Omental fat pad (tissue), 4 donors: ENCODE results near the gene HK2. TPM values are rescaled to one million over a fixed set of nuclear protein-coding genes. Genes with fewer than 3 reads are reported as not detected.
A peak's percentile ranks its signal among the peaks of the same experiment; 100 is the strongest.

Experiments
- ATAC-seq: fragments of 150-250 bp; one replicate; pipeline ENCODE4 v1.9.1; 2016; ENCODE audit warnings: mild to moderate bottlenecking, moderate library complexity; ENCODE audit not compliant: low FRiP score
- DNase-seq: peaks from one replicate; pipeline ENCODE4 v3.0.0-alpha.2; 2019; ENCODE audit warnings: low spot score
- total RNA-seq, 4 donors: library from RNA; depleted of rRNA; stranded (reverse); fragments of >200 nt; gene quantifications; one replicate each; pipeline ENCODE4 v1.1.0, GENCODE V29; 2016
- TF ChIP-seq, protein P1 (sequence below), 3 donors: fragments of 450-650 bp; IDR thresholded peaks; one replicate each; pipeline ENCODE4 v1.5.1; 2016 to 2017; ENCODE audit warnings: antibody characterized with exemption in 3 of 3, mild to moderate bottlenecking in 3 of 3, moderate library complexity in 2 of 3

The HK2 gene
- total RNA-seq, 4 donors from 2014 or later, result 31.3 to 79.9 (median 43.8) TPM

- ATAC-seq (peak; percentile 16), DNase-seq (no peak)
- TF ChIP-seq, protein P1, sequence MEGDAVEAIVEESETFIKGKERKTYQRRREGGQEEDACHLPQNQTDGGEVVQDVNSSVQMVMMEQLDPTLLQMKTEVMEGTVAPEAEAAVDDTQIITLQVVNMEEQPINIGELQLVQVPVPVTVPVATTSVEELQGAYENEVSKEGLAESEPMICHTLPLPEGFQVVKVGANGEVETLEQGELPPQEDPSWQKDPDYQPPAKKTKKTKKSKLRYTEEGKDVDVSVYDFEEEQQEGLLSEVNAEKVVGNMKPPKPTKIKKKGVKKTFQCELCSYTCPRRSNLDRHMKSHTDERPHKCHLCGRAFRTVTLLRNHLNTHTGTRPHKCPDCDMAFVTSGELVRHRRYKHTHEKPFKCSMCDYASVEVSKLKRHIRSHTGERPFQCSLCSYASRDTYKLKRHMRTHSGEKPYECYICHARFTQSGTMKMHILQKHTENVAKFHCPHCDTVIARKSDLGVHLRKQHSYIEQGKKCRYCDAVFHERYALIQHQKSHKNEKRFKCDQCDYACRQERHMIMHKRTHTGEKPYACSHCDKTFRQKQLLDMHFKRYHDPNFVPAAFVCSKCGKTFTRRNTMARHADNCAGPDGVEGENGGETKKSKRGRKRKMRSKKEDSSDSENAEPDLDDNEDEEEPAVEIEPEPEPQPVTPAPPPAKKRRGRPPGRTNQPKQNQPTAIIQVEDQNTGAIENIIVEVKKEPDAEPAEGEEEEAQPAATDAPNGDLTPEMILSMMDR (IDR thresholded peaks at IDR 0.05), result no peak
Measured at GRCh38 chr2:74872389-74872836, 38.5 kb downstream of the HK2 start.

GRCh38 chr2:74873012-74873665 is 39.2 kb downstream of the HK2 start:
- no peak for ATAC-seq
- DNase-seq, result no peak
- TF ChIP-seq, protein P1 (IDR thresholded peaks at IDR 0.05), result no peak

- DNase-seq (no peak), ATAC-seq (no peak)
- TF ChIP-seq, protein P1 (IDR thresholded peaks at IDR 0.05), result no peak
Measured at GRCh38 chr2:74873678-74874640, 40.0 kb downstream of the HK2 start.

DNA sequence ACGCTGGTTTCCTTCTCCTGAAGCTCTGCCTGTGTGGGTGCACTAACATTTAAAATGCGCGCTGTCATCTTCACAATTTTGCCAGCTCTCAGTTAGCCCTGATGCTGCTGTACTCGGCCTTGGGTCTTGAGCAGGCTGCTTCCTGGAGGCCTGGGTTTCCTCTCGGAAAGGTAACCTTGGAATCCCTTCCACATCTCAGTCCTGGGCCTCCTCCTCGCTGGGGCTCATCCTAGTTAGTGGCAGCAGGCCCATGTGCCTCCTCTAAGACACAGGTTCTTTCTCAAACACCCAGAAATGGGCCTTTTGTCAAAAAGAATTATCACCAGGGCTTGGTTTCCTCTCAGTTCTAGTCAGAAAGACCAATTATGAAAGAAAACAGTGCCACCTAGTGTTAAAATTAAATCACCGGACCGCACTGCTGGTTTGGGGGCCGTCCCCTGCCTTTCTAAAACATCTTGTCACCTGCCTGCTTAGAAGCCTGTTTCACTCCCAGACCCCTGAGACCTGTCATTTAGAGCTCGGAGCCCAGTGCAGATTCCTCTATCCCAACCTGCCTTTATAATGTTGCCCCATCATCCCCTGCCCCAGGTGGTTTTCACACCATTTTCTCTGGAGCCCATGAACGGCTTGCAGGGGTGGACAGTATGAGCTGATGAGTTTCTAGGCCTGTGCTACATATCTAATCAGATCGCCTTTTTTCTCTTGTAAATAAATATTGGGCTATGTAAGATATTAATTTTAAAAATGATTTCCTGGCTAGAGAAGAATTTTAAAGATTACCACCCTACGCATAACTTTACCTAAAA is 42.4 kb downstream of the HK2 start:
- TF ChIP-seq, protein P1 (IDR thresholded peaks at IDR 0.05), result peak in 1 of 3 donors; percentile 37
- no peak for DNase-seq
- peak; percentile 29 for ATAC-seq

DNA sequence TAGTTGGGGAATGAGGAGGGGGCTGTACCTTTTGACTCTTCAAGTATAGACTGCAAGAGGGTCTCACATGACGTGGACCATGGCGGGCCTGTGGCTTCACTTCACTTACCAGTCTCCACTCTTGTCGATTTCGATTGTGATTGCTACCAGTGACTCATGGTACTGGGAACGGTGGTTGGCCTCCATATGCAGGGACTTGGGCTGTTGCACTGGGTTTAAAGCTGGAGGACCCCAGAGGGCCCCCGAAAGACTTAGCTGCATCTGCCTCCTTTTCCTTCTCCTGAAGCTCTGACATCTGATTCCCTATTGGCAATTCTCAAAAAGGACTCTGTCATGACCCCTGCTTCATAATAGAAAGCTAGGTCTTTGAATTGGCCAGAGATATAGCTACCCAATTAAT is 43.4 kb downstream of the HK2 start:
- ATAC-seq (no peak), DNase-seq (no peak)
- TF ChIP-seq, protein P1 (IDR thresholded peaks at IDR 0.05), result no peak

DNA sequence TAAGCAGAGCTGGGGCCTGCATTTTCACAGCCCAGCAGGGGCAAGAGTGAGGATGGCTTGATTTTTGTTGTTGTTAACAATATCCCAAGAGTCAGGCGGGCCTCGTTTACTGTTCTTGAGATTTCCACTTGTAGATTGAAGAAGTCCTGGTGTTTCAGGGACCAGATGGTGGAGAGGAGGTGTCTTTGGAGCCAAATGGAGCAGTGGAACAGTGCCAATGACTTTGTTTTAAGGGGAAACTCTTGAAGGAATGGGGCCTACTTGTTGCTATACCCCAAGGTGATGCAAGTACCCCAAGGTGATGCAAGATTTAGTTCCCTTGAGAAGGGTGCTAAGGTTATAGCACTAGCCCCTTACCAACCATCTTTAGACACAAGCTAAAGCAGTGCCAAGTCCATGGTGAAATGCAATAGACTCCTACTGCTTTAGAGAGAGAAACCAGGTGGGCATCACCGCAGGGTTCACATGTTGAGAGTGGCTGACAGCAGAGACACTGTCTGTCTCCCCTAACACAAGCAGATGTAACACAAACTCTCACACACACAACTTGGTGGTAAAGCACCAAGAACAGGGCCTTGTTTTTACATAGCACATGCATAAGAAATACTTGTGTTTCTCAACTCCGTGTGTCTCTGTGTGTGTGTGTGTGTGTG is 44.0 kb downstream of the HK2 start:
- no peak for ATAC-seq
- TF ChIP-seq, protein P1 (IDR thresholded peaks at IDR 0.05), result no peak
- no peak for DNase-seq
